ENCODE measurements around the gene ZNRF3. TPM values are rescaled to one million over a fixed set of nuclear protein-coding genes. Genes with fewer than 3 reads are reported as not detected.
"Not testable (repeated sequence)": the region's sequence is repeated elsewhere in the genome, so short reads cannot be mapped to it uniquely, and the experiment has no call there.

ZNRF3 gene
- polyA plus RNA-seq, 3 donors from 2014 or later = 0.06 to 0.28 (median 0.18) TPM

DNA sequence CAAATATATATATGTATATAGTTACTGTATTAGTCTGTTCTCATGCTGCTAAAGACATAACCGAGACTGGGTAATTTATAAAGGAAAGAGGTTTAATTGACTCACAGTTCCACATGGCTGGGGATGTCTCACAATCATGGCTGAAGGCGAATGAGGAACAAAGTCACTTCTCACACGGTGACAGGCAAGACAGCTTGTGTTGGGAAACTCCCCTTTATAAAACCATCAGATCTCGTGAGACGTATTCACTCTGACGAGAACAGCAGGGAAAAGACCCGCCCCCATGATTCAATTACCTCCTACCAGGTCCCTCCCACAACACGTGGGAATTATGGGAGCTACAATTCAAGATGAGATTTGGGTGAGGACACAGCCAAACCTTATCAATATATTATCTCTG, 15.0 kb upstream of the ZNRF3 start:
- not testable (repeated sequence) for H3K9me3 Mint-ChIP-seq, DNase-seq, H3K4me3 Mint-ChIP-seq, H3K36me3 Mint-ChIP-seq, H3K27ac Mint-ChIP-seq, H3K4me1 Mint-ChIP-seq
- H3K27me3 Mint-ChIP-seq (ENCODE audit: low read depth in 3 of 3) = peaks cover 2 to 11% (median 3%) of the 10 kb centered on the region in 3 donors

GRCh38 chr22:28869736-28870135, 13.6 kb upstream of the ZNRF3 start:
- Mint-ChIP-seq H3K27me3 (ENCODE audit: low read depth in 3 of 3) (peaks cover 0 to 8% (median 4%) of the 10 kb centered on the region in 3 donors), H3K27ac (no peak overlapping the region), H3K36me3 (peaks cover 0 to 7% (median 0%) of the 10 kb centered on the region in 3 donors), H3K4me1 (no peaks in the 10 kb centered on the region), H3K4me3 (no peak overlapping the region), H3K9me3 (no peaks in the 10 kb centered on the region)
- no peak for DNase-seq

DNA sequence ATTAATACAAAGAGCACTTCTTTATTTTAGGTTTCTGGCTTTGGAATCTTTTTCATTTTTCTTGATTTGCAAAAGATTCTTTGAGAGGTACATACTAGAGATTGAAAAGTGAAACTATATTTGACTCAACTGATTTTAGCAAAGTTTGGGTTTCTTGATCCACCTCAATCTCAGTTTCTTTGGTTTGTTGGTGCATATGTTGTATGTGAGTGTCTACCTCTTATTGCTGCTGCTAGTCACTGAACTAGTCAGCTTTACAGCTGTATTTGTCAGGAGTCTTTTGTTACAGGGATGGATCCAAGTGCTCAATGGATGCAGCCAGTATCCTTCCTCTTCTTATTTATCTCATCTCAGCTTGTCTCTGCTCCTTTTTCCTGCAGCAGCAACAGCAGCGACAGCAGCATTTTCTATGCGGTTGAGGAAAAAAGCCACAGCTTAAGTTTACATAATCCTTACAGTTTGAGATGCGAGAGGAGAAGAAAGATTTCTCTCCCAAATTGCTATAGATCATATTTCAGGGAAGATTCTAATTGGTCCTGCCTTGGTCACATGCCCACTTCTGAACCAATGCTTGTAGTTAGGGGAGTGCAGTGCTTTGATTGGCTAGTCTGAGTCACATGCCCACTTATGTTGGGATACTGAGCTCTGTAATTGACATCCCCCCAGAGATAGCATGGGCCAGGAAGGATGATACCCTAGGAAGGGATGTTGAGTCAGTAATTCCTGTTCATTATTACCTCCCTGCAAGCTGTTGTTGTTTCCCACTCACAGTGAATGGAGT, 10.0 kb upstream of the ZNRF3 start:
- Mint-ChIP-seq H3K27me3 (ENCODE audit: low read depth in 3 of 3) (peaks cover 0 to 3% (median 0%) of the 10 kb centered on the region in 3 donors), H3K9me3 (no peaks in the 10 kb centered on the region)
- no peak for DNase-seq

DNA sequence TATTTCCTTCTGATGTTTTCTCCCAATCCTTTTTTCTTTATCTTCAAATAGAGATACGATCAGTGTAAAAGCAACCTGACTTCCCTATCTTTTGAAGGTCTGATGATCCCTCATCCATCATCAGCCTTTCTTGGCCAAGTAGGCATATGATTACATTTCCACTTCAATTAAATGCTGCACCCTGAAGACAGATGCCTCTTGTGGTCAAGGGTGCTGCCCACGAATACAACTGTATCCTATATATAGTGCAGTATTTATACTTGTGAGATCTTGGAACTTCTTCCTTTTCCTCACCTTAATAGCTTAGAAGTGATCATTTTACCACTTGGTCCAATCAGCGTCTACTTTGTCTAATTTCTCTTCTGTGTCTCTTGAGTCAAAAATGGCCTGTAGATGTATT, 9.3 kb upstream of the ZNRF3 start:
- Mint-ChIP-seq H3K27ac (no peak overlapping the region), H3K4me3 (no peak overlapping the region), H3K9me3 (no peaks in the 10 kb centered on the region), H3K4me1 (no peaks in the 10 kb centered on the region), H3K27me3 (ENCODE audit: low read depth in 3 of 3) (peaks cover 0 to 4% (median 0%) of the 10 kb centered on the region in 3 donors), H3K36me3 (peaks cover 0 to 4% (median 0%) of the 10 kb centered on the region in 3 donors)
- DNase-seq = no peak

More for the DNA sequence above, 10.0 kb upstream of the ZNRF3 start:
- peaks cover 0 to 4% (median 0%) of the 10 kb centered on the region in 3 donors for H3K36me3 Mint-ChIP-seq
- H3K27ac Mint-ChIP-seq = no peak overlapping the region
- no peak overlapping the region for H3K4me3 Mint-ChIP-seq
- H3K4me1 Mint-ChIP-seq = no peaks in the 10 kb centered on the region

DNA sequence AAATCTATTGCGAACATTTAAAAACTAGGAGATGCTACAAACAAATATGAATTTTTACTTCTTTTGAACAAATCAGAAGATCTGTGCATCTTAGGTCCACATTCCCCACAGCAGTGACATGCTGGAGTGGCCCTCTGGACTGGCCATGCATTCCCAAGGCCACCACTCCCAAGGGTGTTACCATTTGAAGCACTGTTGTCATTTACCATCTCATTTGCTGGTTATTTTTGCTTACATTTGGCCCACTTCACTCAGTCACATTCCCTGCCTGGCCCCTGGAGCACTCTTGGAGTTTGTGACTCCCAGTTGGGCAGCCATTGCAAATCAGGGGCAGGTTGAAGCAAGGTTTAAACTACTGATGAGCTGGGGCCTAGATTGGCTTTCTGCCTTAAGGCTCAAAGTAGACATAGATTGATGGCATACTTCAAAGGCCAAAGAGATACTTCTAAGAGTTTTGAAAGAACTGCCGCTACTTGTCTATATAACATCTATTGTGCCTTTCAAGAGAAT, 8.5 kb upstream of the ZNRF3 start:
- Mint-ChIP-seq H3K4me1 (peaks cover 2 to 4% of the 10 kb centered on the region in 2 donors), H3K27ac (no peak overlapping the region), H3K4me3 (no peak overlapping the region), H3K9me3 (no peaks in the 10 kb centered on the region), H3K36me3 (peaks cover 0 to 4% (median 0%) of the 10 kb centered on the region in 3 donors), H3K27me3 (ENCODE audit: low read depth in 3 of 3) (peaks cover 0 to 4% (median 2%) of the 10 kb centered on the region in 3 donors)
- DNase-seq = no peak

- DNase-seq = peak in 1 of 3 donors; percentile 6
- Mint-ChIP-seq H3K36me3 (peaks cover 0 to 3% (median 0%) of the 10 kb centered on the region in 3 donors), H3K9me3 (no peaks in the 10 kb centered on the region), H3K27me3 (ENCODE audit: low read depth in 3 of 3) (peaks cover 9 to 11% (median 10%) of the 10 kb centered on the region in 3 donors), H3K4me1 (peaks cover 20 to 29% of the 10 kb centered on the region in 2 donors), H3K27ac (peak overlapping the region in 4 of 6 donors; percentile 13 to 58 (median 34)), H3K4me3 (peak overlapping the region; percentile 84 to 89 (median 87))
Measured at GRCh38 chr22:28882545-28882877, 861 bp upstream of the ZNRF3 start.

DNA sequence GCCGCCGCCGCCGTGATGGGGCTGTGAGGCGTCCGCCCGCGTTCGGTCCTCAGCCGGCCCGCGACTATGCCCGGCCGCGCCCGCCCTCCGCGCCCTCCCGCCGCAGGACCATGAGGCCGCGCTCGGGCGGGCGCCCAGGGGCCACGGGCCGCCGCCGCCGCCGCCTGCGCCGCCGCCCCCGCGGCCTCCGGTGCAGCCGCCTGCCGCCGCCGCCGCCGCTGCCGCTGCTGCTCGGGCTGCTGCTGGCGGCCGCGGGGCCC, 215 bp downstream of the ZNRF3 start:
- H3K4me3 Mint-ChIP-seq = peak overlapping the region in 2 of 5 donors; percentile 14 to 89
- peaks cover 9 to 16% (median 11%) of the 10 kb centered on the region in 3 donors for H3K27me3 Mint-ChIP-seq (ENCODE audit: low read depth in 3 of 3)
- H3K36me3 Mint-ChIP-seq = peaks cover 0 to 4% (median 0%) of the 10 kb centered on the region in 3 donors
- no peak for DNase-seq
- H3K9me3 Mint-ChIP-seq = no peaks in the 10 kb centered on the region
- H3K4me1 Mint-ChIP-seq = peaks cover 20 to 29% of the 10 kb centered on the region in 2 donors
- no peak overlapping the region for H3K27ac Mint-ChIP-seq

DNA sequence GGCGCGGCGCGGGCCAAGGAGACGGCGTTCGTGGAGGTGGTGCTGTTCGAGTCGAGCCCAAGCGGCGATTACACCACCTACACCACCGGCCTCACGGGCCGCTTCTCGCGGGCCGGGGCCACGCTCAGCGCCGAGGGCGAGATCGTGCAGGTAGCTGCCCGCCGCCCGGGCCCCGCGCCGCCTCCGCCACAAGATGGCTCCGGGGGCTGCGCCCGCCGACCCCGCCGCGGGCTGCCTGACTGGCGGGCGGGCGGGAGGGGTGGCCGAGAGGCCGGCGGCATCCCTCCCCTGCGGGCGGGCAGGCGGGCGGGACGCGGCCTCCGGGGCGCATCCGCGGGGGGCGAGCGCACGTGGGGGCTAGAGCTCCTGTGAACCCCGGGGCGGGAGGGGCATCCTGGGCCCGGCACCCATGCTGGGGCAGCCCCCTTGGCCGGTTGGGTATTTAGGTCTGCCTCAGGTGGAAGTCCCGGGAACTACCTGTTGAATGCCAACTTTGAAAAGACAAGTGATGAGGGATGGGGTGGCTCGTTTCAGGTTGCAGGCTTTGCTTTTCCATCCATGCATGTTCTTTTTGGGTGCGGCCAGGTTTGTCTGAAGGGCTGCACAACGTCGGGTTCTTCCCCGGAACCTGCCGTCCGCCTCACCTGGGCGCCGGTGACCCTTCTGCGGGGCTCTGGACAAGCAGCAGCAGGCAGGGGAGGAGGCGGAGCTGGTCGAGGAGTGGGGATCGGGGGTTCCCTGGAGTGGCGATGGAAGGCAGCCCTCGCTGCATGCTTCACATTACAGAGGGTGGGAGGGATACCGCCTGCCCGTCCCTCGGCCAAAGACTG, 760 bp downstream of the ZNRF3 start:
- DNase-seq = peak in 2 of 3 donors; percentile 27 to 30
- Mint-ChIP-seq H3K9me3 (no peaks in the 10 kb centered on the region), H3K27me3 (ENCODE audit: low read depth in 3 of 3) (peaks cover 8 to 16% (median 11%) of the 10 kb centered on the region in 3 donors), H3K27ac (no peak overlapping the region), H3K36me3 (peaks cover 0 to 4% (median 0%) of the 10 kb centered on the region in 3 donors), H3K4me3 (peak overlapping the region; percentile 54 to 76 (median 69)), H3K4me1 (peaks cover 20 to 29% of the 10 kb centered on the region in 2 donors)

GRCh38 chr22:28884747-28885350, 1.5 kb downstream of the ZNRF3 start:
- Mint-ChIP-seq H3K9me3 (no peaks in the 10 kb centered on the region), H3K27ac (peak overlapping the region in 1 of 6 donors; percentile 20), H3K27me3 (ENCODE audit: low read depth in 3 of 3) (peaks cover 8 to 16% (median 9%) of the 10 kb centered on the region in 3 donors), H3K4me3 (peak overlapping the region; percentile 54 to 76 (median 69)), H3K4me1 (peaks cover 18 to 25% of the 10 kb centered on the region in 2 donors), H3K36me3 (peaks cover 0 to 4% (median 0%) of the 10 kb centered on the region in 3 donors)
- no peak for DNase-seq

DNA sequence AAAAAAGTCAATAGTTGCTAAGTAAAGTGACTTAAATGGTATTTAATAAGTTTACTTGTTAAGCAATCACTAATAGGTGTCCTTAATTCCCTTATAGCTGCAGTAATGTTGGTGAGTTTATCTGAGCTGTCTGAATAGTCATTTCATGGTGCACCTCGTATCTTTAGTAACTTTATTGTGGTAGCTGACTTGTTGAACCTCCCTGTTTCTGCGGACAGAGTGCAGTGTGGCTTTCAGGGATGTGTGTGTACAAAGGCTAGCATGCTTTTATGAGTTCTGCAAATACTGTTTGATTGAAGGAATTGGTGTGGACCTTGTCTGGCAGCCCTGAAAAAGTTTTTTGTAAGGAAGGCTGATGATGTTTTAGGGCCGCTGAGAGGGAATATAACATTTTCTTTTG, 2.6 kb downstream of the ZNRF3 start:
- peaks cover 0 to 4% (median 0%) of the 10 kb centered on the region in 3 donors for H3K36me3 Mint-ChIP-seq
- peaks cover 18 to 22% of the 10 kb centered on the region in 2 donors for H3K4me1 Mint-ChIP-seq
- H3K27me3 Mint-ChIP-seq (ENCODE audit: low read depth in 3 of 3) = peaks cover 6 to 19% (median 7%) of the 10 kb centered on the region in 3 donors
- no peak overlapping the region for H3K27ac Mint-ChIP-seq
- H3K9me3 Mint-ChIP-seq = no peaks in the 10 kb centered on the region
- peak overlapping the region in 2 of 5 donors; percentile 50 to 69 for H3K4me3 Mint-ChIP-seq
- DNase-seq = no peak

DNA sequence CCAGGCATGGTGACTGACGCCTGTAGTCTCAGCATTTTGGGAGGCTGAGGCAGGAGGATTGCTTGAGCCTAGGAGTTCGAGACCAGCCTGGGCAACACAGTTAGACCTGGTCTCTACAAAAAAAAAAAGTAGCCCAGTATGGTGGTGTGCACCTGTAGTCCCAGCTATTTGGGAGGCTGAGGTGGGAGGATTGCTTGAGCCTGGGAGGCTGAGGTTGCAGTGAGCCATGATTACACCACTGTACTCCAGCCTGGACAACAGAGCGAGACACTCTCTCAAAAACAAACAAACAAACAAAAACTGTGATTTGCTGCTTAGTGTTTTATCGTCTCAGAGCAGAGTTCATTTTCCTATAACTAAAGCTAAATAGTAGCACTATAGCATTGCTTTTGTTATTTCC, 3.3 kb downstream of the ZNRF3 start:
- Mint-ChIP-seq H3K27me3 (ENCODE audit: low read depth in 3 of 3) (peaks cover 6 to 19% (median 11%) of the 10 kb centered on the region in 3 donors), H3K4me1 (peaks cover 18 to 22% of the 10 kb centered on the region in 2 donors)
- DNase-seq, H3K36me3 Mint-ChIP-seq, H3K27ac Mint-ChIP-seq, H3K4me3 Mint-ChIP-seq, H3K9me3 Mint-ChIP-seq: not testable (repeated sequence)

DNA sequence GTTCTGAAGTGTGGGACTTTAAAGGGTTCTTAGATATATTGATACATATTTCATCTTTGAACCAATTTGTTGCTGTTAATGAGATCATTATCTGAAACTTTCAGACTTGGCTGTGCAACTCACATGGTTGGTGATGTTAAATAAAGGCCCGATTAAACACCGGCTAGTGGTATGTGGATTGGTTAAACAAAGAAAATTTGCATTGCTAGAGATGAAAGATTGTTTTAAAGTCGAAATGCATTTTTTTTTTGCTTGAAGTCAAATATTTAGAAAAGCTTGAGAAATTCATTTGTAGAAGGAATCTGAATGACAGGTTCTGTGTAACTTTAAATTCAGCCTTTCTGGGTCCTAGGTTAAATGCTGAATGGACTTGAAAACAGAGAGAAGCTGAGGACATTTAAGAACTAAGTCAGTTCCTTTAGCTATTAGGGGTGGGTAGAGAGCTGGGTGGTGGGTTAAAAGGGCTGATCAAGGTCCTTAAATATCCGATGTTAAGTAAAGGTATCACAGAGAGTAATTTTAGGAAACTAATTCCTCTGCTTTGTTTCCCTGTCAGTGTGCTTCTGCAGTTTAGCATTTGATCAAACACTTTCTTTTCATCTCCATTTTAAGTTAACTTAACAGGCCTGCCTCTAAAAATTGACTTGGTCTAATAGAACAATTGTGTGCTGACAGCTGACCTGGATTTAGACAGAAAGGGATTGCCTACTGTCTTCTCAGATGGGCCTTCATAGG, 4.5 kb downstream of the ZNRF3 start:
- no peak overlapping the region for H3K4me3 Mint-ChIP-seq
- DNase-seq = no peak
- H3K27ac Mint-ChIP-seq = no peak overlapping the region
- H3K27me3 Mint-ChIP-seq (ENCODE audit: low read depth in 3 of 3) = peaks cover 6 to 19% (median 9%) of the 10 kb centered on the region in 3 donors
- peaks cover 0 to 4% (median 0%) of the 10 kb centered on the region in 3 donors for H3K36me3 Mint-ChIP-seq
- peaks cover 10 to 13% of the 10 kb centered on the region in 2 donors for H3K4me1 Mint-ChIP-seq
- no peaks in the 10 kb centered on the region for H3K9me3 Mint-ChIP-seq

DNA sequence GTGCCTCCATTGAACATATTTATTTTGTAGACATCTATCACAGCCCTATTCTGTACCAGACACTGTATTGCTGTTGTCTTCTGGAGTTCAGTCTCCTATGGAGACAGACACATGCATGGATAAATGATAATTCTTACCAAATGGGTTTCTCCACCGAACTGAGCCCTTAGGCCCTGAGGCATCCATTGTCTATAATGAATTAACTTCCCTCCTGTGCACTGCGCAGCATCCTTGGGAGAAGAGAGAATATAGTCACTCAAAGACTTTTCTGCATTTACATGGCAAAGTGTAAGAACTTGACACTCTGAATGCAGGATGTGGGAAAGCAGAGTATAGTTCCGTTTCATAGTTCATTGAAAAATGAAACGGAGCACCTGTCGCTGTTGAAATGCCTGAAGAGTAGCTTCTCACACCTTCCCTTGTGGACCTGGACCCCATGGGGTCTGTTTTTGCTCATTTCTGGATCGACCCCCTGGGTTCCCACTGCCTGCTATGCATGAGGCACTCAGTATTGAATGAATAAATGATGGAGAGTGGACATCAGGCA, 6.2 kb downstream of the ZNRF3 start:
- Mint-ChIP-seq H3K27ac (no peak overlapping the region), H3K4me1 (peaks cover 3 to 6% of the 10 kb centered on the region in 2 donors), H3K9me3 (no peaks in the 10 kb centered on the region), H3K27me3 (ENCODE audit: low read depth in 3 of 3) (peaks cover 5 to 18% (median 7%) of the 10 kb centered on the region in 3 donors), H3K4me3 (no peak overlapping the region), H3K36me3 (peaks cover 0 to 4% (median 0%) of the 10 kb centered on the region in 3 donors)
- DNase-seq = no peak

Data from immature natural killer cell (primary cell).